SK-N-SH (cell line): ENCODE measurements around the gene SBF2. TPM values are rescaled to one million over a fixed set of nuclear protein-coding genes. Genes with fewer than 3 reads are reported as not detected.

Experiments
- CTCF ChIA-PET: fragments of 300-600, 350-600 bp; formaldehyde crosslinking; extraction: SDS; loops from one replicate; lab custom pipeline; 2021; lab: Yijun Ruan, JAX
- POLR2A ChIA-PET: fragments of 350-600 bp; sonication (Branson Sonifier 250); formaldehyde crosslinking; extraction: SDS; loops from one replicate; lab custom pipeline; 2020; ENCODE audit warnings: antibody characterized with exemption, inconsistent platforms; lab: Yijun Ruan, JAX
- DNase-seq: peaks from one replicate; pipeline ENCODE4 v3.0.0; 2012
- H2AFZ ChIP-seq: fragments of 200-600 bp; sonication (generic); 2 replicates; pipeline ENCODE4 v1.8.1; 2016; ENCODE audit warnings: antibody characterized with exemption, mild to moderate bottlenecking, low read depth
- H3F3A ChIP-seq: fragments of 200-600 bp; sonication (generic); replicated peaks from 2 replicates; pipeline ENCODE3; 2016; ENCODE audit warnings: antibody characterized with exemption, mild to moderate bottlenecking; ENCODE audit not compliant: insufficient read depth
- H3K27ac ChIP-seq, 2 experiments: fragments of 200-500 bp in 1 of 2; fragments of 200-600 bp in 1 of 2; sonication (Bioruptor generic) in 1 of 2; sonication (generic), shearing (Covaris generic) in 1 of 2; 2 replicates each; pipeline versions ENCODE4 v1.5.1 to v1.6.1; 2014 to 2016; ENCODE audit warnings: low read depth in 2 of 2, inconsistent platforms in 1 of 2, low read length in 1 of 2, mild to moderate bottlenecking in 1 of 2, mixed read lengths in 1 of 2
- H3K27me3 ChIP-seq: fragments of 200-600 bp; sonication (generic), shearing (Covaris generic); 2 replicates; pipeline ENCODE4 v1.6.1; 2016; ENCODE audit warnings: mixed run types; ENCODE audit not compliant: insufficient read depth
- H3K36me3 ChIP-seq, 2 experiments: fragments of 200-500 bp in 1 of 2; fragments of 200-600 bp in 1 of 2; sonication (Bioruptor generic) in 1 of 2; sonication (generic) in 1 of 2; replicated peaks in 1 of 2; 2 replicates each; pipeline versions ENCODE3 to v1.5.1; 2014 to 2016; ENCODE audit warnings: low read length in 1 of 2, mild to moderate bottlenecking in 1 of 2; ENCODE audit not compliant: insufficient read depth in 2 of 2, control insufficient read depth in 1 of 2
- H3K4me1 ChIP-seq, 2 experiments: fragments of 200-500 bp in 1 of 2; fragments of 200-600 bp in 1 of 2; sonication (Bioruptor generic) in 1 of 2; sonication (generic), shearing (Covaris generic) in 1 of 2; 2 replicates each; pipeline versions ENCODE4 v1.5.1 to v1.6.1; 2014 to 2016; ENCODE audit warnings: low read depth in 1 of 2, low read length in 1 of 2, mixed run types in 1 of 2; ENCODE audit not compliant: insufficient read depth in 2 of 2, control insufficient read depth in 1 of 2
- H3K4me2 ChIP-seq: fragments of 200-600 bp; sonication (generic), shearing (Covaris generic); 2 replicates; pipeline ENCODE4 v1.6.1; 2017; ENCODE audit warnings: mixed run types
- H3K4me3 ChIP-seq, 2 experiments: fragments of 200-500 bp in 1 of 2; fragments of 200-600 bp in 1 of 2; sonication (Bioruptor generic) in 1 of 2; sonication (generic), shearing (Covaris generic) in 1 of 2; 2 replicates each; pipeline versions ENCODE4 v1.5.1 to v1.8.1; 2014 to 2016; ENCODE audit warnings: low read depth in 2 of 2, inconsistent platforms in 1 of 2, low read length in 1 of 2, mild to moderate bottlenecking in 1 of 2, mixed read lengths in 1 of 2, moderate library complexity in 1 of 2
- H3K79me2 ChIP-seq: fragments of 200-600 bp; sonication (generic); 2 replicates; pipeline ENCODE4 v1.8.1; 2017; ENCODE audit warnings: mild to moderate bottlenecking; ENCODE audit not compliant: insufficient read depth
- H3K9ac ChIP-seq: fragments of 200-600 bp; sonication (generic); 2 replicates; pipeline ENCODE4 v1.6.1; 2017; ENCODE audit warnings: mixed run types
- H3K9me2 ChIP-seq: fragments of 200-600 bp; sonication (generic); 2 replicates; pipeline ENCODE4 v1.6.1; 2017; ENCODE audit warnings: mixed run types
- H3K9me3 ChIP-seq: fragments of 200-600 bp; sonication (generic); 2 replicates; pipeline ENCODE4 v1.6.1; 2017; ENCODE audit warnings: mixed run types, mild to moderate bottlenecking, moderate library complexity
- H4K20me1 ChIP-seq: fragments of 200-600 bp; sonication (generic); 2 replicates; pipeline ENCODE4 v1.6.1; 2017; ENCODE audit warnings: mild to moderate bottlenecking, mixed run types; ENCODE audit not compliant: insufficient read depth
- ELF1 ChIP-seq: IDR thresholded peaks from 2 replicates; pipeline ENCODE4 v1.4.0; 2012
- EP300 ChIP-seq, 2 experiments: IDR thresholded peaks; 2 replicates each; pipeline versions ENCODE4 v1.4.0 to v1.6.1; 2012; ENCODE audit warnings: borderline replicate concordance in 1 of 2, low read depth in 1 of 2, low read length in 1 of 2
- FOXJ3 ChIP-seq: sonication (generic); formaldehyde crosslinking; IDR thresholded peaks from 2 replicates; pipeline ENCODE4 v1.5.1; 2020; ENCODE audit warnings: mild to moderate bottlenecking, missing genetic modification reagents
- GABPA ChIP-seq: IDR thresholded peaks from 2 replicates; pipeline ENCODE4 v1.4.0; 2012; ENCODE audit warnings: low read depth, mild to moderate bottlenecking
- MAX ChIP-seq: IDR thresholded peaks from 2 replicates; pipeline ENCODE4 v1.4.0; 2012; ENCODE audit warnings: low read depth
- NRF1 ChIP-seq: IDR thresholded peaks from 2 replicates; pipeline ENCODE4 v1.6.1; 2012; ENCODE audit warnings: low read depth, mild to moderate bottlenecking, low read length
- POLR2AphosphoS5 ChIP-seq: IDR thresholded peaks from 2 replicates; pipeline ENCODE4 v1.6.1; 2012; ENCODE audit warnings: low read depth, low read length
- RXRA ChIP-seq: IDR thresholded peaks from 2 replicates; pipeline ENCODE4 v1.4.0; 2012; ENCODE audit warnings: low read depth, mild to moderate bottlenecking, borderline replicate concordance
- WGBS: methylation state at CpG from one replicate; pipeline ENCODE4 v1.1.6; 2017; ENCODE audit warnings: low lambda C conversion rate; 5-methylcytosine and 5-hydroxymethylcytosine counted together
- polyA plus RNA-seq, 3 experiments: library from polyadenylated mRNA; depleted of rRNA; stranded (reverse); fragments of >200 nt; gene quantifications; 2 replicates each; pipeline ENCODE4 v1.2.3, GENCODE V29; 2012
- TF ChIP-seq, protein P1 (sequence below): IDR thresholded peaks from 2 replicates; pipeline ENCODE4 v1.4.0; 2012; ENCODE audit warnings: low read depth, borderline replicate concordance
- TF ChIP-seq, protein P2 (sequence below): IDR thresholded peaks from 2 replicates; pipeline ENCODE4; 2012
- TF ChIP-seq, protein P3 (sequence below): IDR thresholded peaks from 2 replicates; pipeline ENCODE4 v1.6.1; 2012; ENCODE audit warnings: mild to moderate bottlenecking, low read depth, low read length, moderate library complexity

Gene SBF2
- polyA plus RNA-seq, 1 of the 3 experiments (the other 2 are of a cell fraction), result 23.0 TPM

DNA sequence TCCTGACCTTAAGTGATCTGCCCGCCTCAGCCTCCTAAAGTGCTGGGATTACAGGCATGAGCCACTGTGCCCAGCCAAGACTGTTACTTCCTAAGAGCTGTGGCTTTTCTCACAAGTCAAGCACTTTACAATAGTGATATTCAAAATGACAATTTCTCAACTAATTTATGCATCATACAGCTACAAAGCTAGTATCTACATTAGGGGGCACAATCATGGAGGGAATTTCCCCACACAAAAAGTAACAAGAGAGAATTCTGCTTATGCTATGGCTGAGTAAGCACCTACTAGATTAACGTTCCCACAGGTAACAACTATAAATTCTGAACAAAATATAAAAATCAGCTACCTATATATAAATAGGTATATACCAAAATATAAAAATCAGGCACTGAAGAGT, 72.7 kb downstream of the SBF2 start:
- ChIA-PET POLR2A (no interaction called here), CTCF (interaction anchor here (0.9 to 1.1 kb wide), 2 partner anchors 9 to 11 kb away, joined by 4 read pairs; no protein-coding TSS in a partner anchor)
- no peak overlapping the region for H3K27ac ChIP-seq
- H3F3A ChIP-seq, result peaks cover 10% of the 10 kb centered on the region
- no peaks in the 10 kb centered on the region for H3K36me3 ChIP-seq
- H4K20me1 ChIP-seq, result peaks cover 7% of the 10 kb centered on the region; the same call in 1 of the 2 replicates
- no peak for DNase-seq
- H3K9ac ChIP-seq, result no peak overlapping the region
- no peak overlapping the region for H3K4me2 ChIP-seq
- H3K27me3 ChIP-seq, result no peaks in the 10 kb centered on the region
- WGBS, result 92% methylated on average over 2 of the region's 2 CpGs
- H3K79me2 ChIP-seq, result peaks cover 58% of the 10 kb centered on the region
- H3K9me2 ChIP-seq, result no peaks in the 10 kb centered on the region
- H3K9me3 ChIP-seq, result no peaks in the 10 kb centered on the region
- H2AFZ ChIP-seq, result no peak overlapping the region
- no peaks in the 10 kb centered on the region for H3K4me1 ChIP-seq
- H3K4me3 ChIP-seq, result no peak overlapping the region
- TF ChIP-seq RXRA (no peak), NRF1 (no peak), GABPA (no peak), MAX (no peak)
- TF ChIP-seq, protein P1, sequence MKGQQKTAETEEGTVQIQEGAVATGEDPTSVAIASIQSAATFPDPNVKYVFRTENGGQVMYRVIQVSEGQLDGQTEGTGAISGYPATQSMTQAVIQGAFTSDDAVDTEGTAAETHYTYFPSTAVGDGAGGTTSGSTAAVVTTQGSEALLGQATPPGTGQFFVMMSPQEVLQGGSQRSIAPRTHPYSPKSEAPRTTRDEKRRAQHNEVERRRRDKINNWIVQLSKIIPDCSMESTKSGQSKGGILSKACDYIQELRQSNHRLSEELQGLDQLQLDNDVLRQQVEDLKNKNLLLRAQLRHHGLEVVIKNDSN, result no peak

DNA sequence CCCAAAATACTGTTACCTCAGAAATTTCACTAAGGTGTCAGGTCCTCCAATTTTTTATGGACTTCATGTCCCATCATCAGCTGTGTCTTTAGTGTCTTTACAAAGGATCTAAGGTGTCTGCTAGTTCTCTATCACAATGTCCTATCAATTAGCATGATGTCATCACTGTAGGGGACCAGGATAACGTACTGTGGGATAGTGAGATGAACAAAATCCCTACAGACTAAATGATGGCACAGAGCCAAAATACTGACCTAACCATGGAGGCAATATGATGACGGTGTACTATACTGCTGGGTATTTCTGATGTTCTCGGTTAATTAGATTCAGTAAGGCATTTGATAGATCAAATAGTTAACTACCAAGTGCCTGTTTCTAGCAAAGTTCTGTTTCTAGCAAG, 82.5 kb downstream of the SBF2 start:
- Histone ChIP-seq H3K4me3 (no peak overlapping the region), H3K9ac (no peak overlapping the region), H3K4me2 (no peak overlapping the region), H3K79me2 (peaks cover 57% of the 10 kb centered on the region), H3K36me3 (no peaks in the 10 kb centered on the region), H3F3A (no peaks in the 10 kb centered on the region), H2AFZ (no peak overlapping the region), H3K9me3 (no peaks in the 10 kb centered on the region), H4K20me1 (peaks cover 3% of the 10 kb centered on the region; the same call in 1 of the 2 replicates), H3K9me2 (no peaks in the 10 kb centered on the region), H3K27ac (no peak overlapping the region), H3K4me1 (peaks cover 0 to 2% of the 10 kb centered on the region in 2 experiments; a peak in 2 of 4 replicates)
- no peak for DNase-seq
- CTCF ChIA-PET, result interaction anchor here (0.6 to 7.2 kb wide), 4 partner anchors 20 to 453 kb away, joined by 3 to 78 read pairs (median 12); partner anchors contain the start of gene ADM
- 93% methylated on average over 3 of the region's 3 CpGs for WGBS
- TF ChIP-seq, protein P2, sequence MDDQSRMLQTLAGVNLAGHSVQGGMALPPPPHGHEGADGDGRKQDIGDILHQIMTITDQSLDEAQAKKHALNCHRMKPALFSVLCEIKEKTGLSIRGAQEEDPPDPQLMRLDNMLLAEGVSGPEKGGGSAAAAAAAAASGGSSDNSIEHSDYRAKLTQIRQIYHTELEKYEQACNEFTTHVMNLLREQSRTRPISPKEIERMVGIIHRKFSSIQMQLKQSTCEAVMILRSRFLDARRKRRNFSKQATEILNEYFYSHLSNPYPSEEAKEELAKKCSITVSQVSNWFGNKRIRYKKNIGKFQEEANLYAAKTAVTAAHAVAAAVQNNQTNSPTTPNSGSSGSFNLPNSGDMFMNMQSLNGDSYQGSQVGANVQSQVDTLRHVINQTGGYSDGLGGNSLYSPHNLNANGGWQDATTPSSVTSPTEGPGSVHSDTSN, result no peak
- TF ChIP-seq EP300 (IDR thresholded peaks at IDR 0.05; ENCODE audit: borderline replicate concordance in 1 of 2, low read depth in 1 of 2, low read length in 1 of 2) (no peak), ELF1 (no peak), FOXJ3 (CRISPR knock-in tag) (no peak), NRF1 (no peak), POLR2AphosphoS5 (no peak)
- TF ChIP-seq, protein P3, sequence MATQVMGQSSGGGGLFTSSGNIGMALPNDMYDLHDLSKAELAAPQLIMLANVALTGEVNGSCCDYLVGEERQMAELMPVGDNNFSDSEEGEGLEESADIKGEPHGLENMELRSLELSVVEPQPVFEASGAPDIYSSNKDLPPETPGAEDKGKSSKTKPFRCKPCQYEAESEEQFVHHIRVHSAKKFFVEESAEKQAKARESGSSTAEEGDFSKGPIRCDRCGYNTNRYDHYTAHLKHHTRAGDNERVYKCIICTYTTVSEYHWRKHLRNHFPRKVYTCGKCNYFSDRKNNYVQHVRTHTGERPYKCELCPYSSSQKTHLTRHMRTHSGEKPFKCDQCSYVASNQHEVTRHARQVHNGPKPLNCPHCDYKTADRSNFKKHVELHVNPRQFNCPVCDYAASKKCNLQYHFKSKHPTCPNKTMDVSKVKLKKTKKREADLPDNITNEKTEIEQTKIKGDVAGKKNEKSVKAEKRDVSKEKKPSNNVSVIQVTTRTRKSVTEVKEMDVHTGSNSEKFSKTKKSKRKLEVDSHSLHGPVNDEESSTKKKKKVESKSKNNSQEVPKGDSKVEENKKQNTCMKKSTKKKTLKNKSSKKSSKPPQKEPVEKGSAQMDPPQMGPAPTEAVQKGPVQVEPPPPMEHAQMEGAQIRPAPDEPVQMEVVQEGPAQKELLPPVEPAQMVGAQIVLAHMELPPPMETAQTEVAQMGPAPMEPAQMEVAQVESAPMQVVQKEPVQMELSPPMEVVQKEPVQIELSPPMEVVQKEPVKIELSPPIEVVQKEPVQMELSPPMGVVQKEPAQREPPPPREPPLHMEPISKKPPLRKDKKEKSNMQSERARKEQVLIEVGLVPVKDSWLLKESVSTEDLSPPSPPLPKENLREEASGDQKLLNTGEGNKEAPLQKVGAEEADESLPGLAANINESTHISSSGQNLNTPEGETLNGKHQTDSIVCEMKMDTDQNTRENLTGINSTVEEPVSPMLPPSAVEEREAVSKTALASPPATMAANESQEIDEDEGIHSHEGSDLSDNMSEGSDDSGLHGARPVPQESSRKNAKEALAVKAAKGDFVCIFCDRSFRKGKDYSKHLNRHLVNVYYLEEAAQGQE, result no peak
- TF ChIP-seq, all 33 proteins: peak for 0
- no peaks in the 10 kb centered on the region for H3K27me3 ChIP-seq
- POLR2A ChIA-PET, result no interaction called here
